ENCODE measurements around the gene GMPR2.

The GMPR2 gene

DNA sequence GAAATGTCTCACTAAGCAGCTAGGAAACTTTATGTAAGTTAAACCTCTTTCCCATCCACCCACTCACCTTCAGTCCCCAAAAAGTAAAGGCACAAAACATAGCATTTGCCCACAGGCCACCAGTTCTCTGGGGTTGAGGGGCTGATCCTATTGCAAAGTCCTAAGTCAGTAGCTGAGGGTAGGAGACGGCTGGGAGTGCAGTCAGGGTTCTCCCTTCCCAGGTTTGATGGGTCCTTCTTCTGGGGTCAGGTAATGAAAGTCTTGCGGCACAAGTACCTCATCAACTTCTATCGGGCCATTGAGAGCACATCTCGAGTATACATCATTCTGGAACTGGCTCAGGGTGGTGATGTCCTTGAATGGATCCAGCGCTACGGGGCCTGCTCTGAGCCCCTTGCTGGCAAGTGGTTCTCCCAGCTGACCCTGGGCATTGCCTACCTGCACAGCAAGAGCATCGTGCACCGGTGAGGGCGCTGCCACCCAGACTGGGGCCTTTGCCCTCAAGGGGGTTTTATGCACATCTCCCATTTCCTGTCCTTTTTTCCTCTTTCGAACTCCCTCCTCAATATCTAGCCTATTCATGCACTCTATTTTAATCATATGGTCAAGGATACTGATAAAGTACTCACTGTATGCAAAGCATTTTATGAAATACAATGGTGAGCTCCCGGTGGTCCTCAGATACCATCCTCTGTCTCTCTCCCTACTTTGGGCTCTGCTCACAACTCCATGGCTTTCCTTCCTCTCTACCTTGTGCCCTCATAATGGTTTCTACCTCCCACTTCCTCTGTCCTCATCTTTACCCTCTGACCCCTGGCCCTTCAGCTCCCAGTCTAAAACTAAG is 26.2 kb upstream of the GMPR2 start:
- H3K36me3 ChIP-seq (ENCODE audit: insufficient read depth): no peaks in the 10 kb centered on the region
- H3K9ac ChIP-seq: no peak overlapping the region
- H3K27ac ChIP-seq: no peak overlapping the region
- no peak overlapping the region for H3K4me2 ChIP-seq
- H4K20me1 ChIP-seq (ENCODE audit: insufficient read depth): no peaks in the 10 kb centered on the region
- H3K79me2 ChIP-seq (ENCODE audit: insufficient read depth, low read depth): no peaks in the 10 kb centered on the region
- no peak overlapping the region for H2AFZ ChIP-seq (ENCODE audit: low read depth)
- no peaks in the 10 kb centered on the region for H3K4me1 ChIP-seq (ENCODE audit: low read depth, poor library complexity, severe bottlenecking)
- no peak overlapping the region for H3K4me3 ChIP-seq (IDR thresholded peaks at IDR 0.05; ENCODE audit: insufficient read depth, low read depth, low read length)
- no peak for TF ChIP-seq CTCF (conservative IDR thresholded peaks at IDR 0.05; ENCODE audit: low read depth, low read length)
- H3K27me3 ChIP-seq (ENCODE audit: insufficient read depth, low read depth): no peaks in the 10 kb centered on the region

DNA sequence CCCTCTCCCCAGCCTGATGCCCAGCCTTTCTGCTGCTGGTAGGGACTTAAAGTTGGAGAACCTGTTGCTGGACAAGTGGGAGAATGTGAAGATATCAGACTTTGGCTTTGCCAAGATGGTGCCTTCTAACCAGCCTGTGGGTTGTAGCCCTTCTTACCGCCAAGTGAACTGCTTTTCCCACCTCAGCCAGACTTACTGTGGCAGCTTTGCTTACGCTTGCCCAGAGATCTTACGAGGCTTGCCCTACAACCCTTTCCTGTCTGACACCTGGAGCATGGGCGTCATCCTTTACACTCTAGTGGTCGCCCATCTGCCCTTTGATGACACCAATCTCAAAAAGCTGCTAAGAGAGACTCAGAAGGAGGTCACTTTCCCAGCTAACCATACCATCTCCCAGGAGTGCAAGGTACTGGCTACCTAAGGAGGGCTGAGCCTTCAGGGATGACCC is 25.6 kb upstream of the GMPR2 start:
- no peak for TF ChIP-seq CTCF (conservative IDR thresholded peaks at IDR 0.05; ENCODE audit: low read depth, low read length)
- Histone ChIP-seq H3K4me2 (no peak overlapping the region), H3K36me3 (ENCODE audit: insufficient read depth) (no peaks in the 10 kb centered on the region)

GRCh38 chr14:24207625-24208024 is 25.1 kb upstream of the GMPR2 start:
- no peak overlapping the region for H2AFZ ChIP-seq (ENCODE audit: low read depth)
- no peaks in the 10 kb centered on the region for H3K4me1 ChIP-seq (ENCODE audit: low read depth, poor library complexity, severe bottlenecking)
- no peak overlapping the region for H3K9ac ChIP-seq
- H3K27me3 ChIP-seq (ENCODE audit: insufficient read depth, low read depth): no peaks in the 10 kb centered on the region
- TF ChIP-seq CTCF (conservative IDR thresholded peaks at IDR 0.05; ENCODE audit: low read depth, low read length): no peak
- no peak overlapping the region for H3K27ac ChIP-seq
- no peaks in the 10 kb centered on the region for H3K36me3 ChIP-seq (ENCODE audit: insufficient read depth)
- H4K20me1 ChIP-seq (ENCODE audit: insufficient read depth): no peaks in the 10 kb centered on the region
- H3K79me2 ChIP-seq (ENCODE audit: insufficient read depth, low read depth): 0 out of 2 replicates have a peak, but pooled peaks cover 9% of the 10 kb centered on the region
- no peak overlapping the region for H3K4me2 ChIP-seq
- no peak overlapping the region for H3K4me3 ChIP-seq (IDR thresholded peaks at IDR 0.05; ENCODE audit: insufficient read depth, low read depth, low read length)

More for the DNA sequence above, 25.6 kb upstream of the GMPR2 start:
- Histone ChIP-seq H3K79me2 (ENCODE audit: insufficient read depth, low read depth) (0 out of 2 replicates have a peak, but pooled peaks cover 6% of the 10 kb centered on the region), H3K4me1 (ENCODE audit: low read depth, poor library complexity, severe bottlenecking) (no peaks in the 10 kb centered on the region), H3K9ac (no peak overlapping the region), H3K4me3 (IDR thresholded peaks at IDR 0.05; ENCODE audit: insufficient read depth, low read depth, low read length) (no peak overlapping the region), H3K27ac (no peak overlapping the region), H4K20me1 (ENCODE audit: insufficient read depth) (no peaks in the 10 kb centered on the region), H2AFZ (ENCODE audit: low read depth) (no peak overlapping the region), H3K27me3 (ENCODE audit: insufficient read depth, low read depth) (no peaks in the 10 kb centered on the region)

DNA sequence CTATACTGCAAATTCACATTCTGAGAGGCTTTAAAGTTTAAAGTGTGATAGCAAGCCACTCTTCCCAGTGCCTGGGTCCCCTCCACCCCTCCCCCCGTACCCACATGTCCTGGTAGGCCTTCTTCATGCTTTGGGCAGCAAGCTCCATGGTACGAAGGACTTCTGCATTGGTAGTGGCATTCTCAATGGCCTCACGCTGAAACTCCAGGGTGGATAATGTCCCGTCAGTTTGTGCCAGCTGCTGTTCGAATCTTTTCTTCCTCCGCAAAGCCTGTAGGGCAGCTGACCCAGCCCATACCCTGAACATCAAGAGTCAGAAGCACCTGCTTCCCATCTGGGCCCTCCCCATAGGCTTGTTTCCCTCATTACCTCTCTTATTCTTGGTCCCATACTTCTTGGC is 21.4 kb upstream of the GMPR2 start:
- no peak overlapping the region; the same call in 1 of the 2 replicates for H3K4me2 ChIP-seq
- H3K4me1 ChIP-seq (ENCODE audit: low read depth, poor library complexity, severe bottlenecking): peaks cover 17% of the 10 kb centered on the region
- no peak for TF ChIP-seq CTCF (conservative IDR thresholded peaks at IDR 0.05; ENCODE audit: low read depth, low read length)
- 0 out of 2 replicates have a peak, but pooled peaks cover 9% of the 10 kb centered on the region for H3K79me2 ChIP-seq (ENCODE audit: insufficient read depth, low read depth)
- H3K4me3 ChIP-seq (IDR thresholded peaks at IDR 0.05; ENCODE audit: insufficient read depth, low read depth, low read length): no peak overlapping the region
- H3K27ac ChIP-seq: no peak overlapping the region
- H3K9ac ChIP-seq: no peak overlapping the region
- H2AFZ ChIP-seq (ENCODE audit: low read depth): no peak overlapping the region
- H3K36me3 ChIP-seq (ENCODE audit: insufficient read depth): no peaks in the 10 kb centered on the region
- H3K27me3 ChIP-seq (ENCODE audit: insufficient read depth, low read depth): no peaks in the 10 kb centered on the region
- no peaks in the 10 kb centered on the region for H4K20me1 ChIP-seq (ENCODE audit: insufficient read depth)

All from KMS-11 (cell line).